WTC11 (cell line): ENCODE results near the gene CFAP90. TPM values are rescaled to one million over a fixed set of nuclear protein-coding genes. Genes with fewer than 3 reads are reported as not detected.

ENCODE experiments used
- ATAC-seq: fragments of 200-7000 bp; cut with Tn5 transposase; 2 replicates; pipeline ENCODE4 v1.10.0; 2021; ENCODE audit warnings: mild to moderate bottlenecking, moderate library complexity
- CTCF ChIA-PET: fragments of 300-600 bp; sonication (Branson Sonifier 250); formaldehyde crosslinking; loops from one replicate; lab custom pipeline; 2021; ENCODE audit warnings: antibody characterized with exemption; lab: Charles Lee
- POLR2A ChIA-PET: fragments of 350-600 bp; sonication (Branson Sonifier 250); formaldehyde crosslinking; loops from one replicate; lab custom pipeline; 2021; ENCODE audit warnings: antibody characterized with exemption; lab: Charles Lee
- DNase-seq: peaks from one replicate; pipeline ENCODE4 v3.0.0; 2021; ENCODE audit warnings: low spot score
- H3K27ac Mint-ChIP-seq: 2 replicates; pipeline ENCODE4 v1.8.0; 2021; ENCODE audit warnings: mixed read lengths
- H3K27me3 Mint-ChIP-seq: 2 replicates; pipeline ENCODE4 v1.8.0; 2021; ENCODE audit warnings: low read depth, mild to moderate bottlenecking, moderate library complexity, mixed read lengths
- H3K36me3 Mint-ChIP-seq: 2 replicates; pipeline ENCODE4 v1.8.0; 2021; ENCODE audit warnings: mixed read lengths
- H3K4me1 Mint-ChIP-seq: 2 replicates; pipeline ENCODE4 v1.8.0; 2022; ENCODE audit warnings: mixed read lengths
- H3K4me3 Mint-ChIP-seq: 2 replicates; pipeline ENCODE4 v1.8.0; 2021; ENCODE audit warnings: mild to moderate bottlenecking, moderate library complexity, mixed read lengths
- H3K9me3 Mint-ChIP-seq: 2 replicates; pipeline ENCODE4 v1.8.0; 2021; ENCODE audit warnings: mixed read lengths
- AR ChIP-seq: fragments of 250-450 bp; sonication (Bioruptor Pico); IDR thresholded peaks from 2 replicates; pipeline ENCODE4 v1.9.0; 2021; ENCODE audit warnings: mild to moderate bottlenecking
- ATF1 ChIP-seq: sonication (generic); formaldehyde crosslinking; IDR thresholded peaks from 2 replicates; pipeline ENCODE4 v1.8.1; 2023; ENCODE audit warnings: mild to moderate bottlenecking, moderate library complexity, missing genetic modification reagents
- ELF4 ChIP-seq: sonication (generic); formaldehyde crosslinking; IDR thresholded peaks from 2 replicates; pipeline ENCODE4 v1.8.1; 2022; ENCODE audit warnings: low read depth, mild to moderate bottlenecking, moderate library complexity, missing genetic modification reagents
- ERG ChIP-seq: fragments of 250-450 bp; sonication (Bioruptor Pico); IDR thresholded peaks from 2 replicates; pipeline ENCODE4 v1.8.0; 2021; ENCODE audit warnings: mild to moderate bottlenecking
- ETV6 ChIP-seq: sonication (generic); formaldehyde crosslinking; IDR thresholded peaks from 2 replicates; pipeline ENCODE4 v1.8.1; 2022; ENCODE audit warnings: mild to moderate bottlenecking, missing genetic modification reagents
- FOXK1 ChIP-seq: sonication (generic); formaldehyde crosslinking; IDR thresholded peaks from 2 replicates; pipeline ENCODE4 v1.8.0; 2022; ENCODE audit warnings: mild to moderate bottlenecking, moderate library complexity, missing genetic modification reagents
- GRHL2 ChIP-seq: fragments of 250-450 bp; sonication (Bioruptor Pico); IDR thresholded peaks from 2 replicates; pipeline ENCODE4 v1.8.0; 2022; ENCODE audit warnings: mild to moderate bottlenecking, moderate library complexity; ENCODE audit not compliant: insufficient replicate concordance, severe bottlenecking
- GTF2I ChIP-seq: fragments of 250-450 bp; sonication (Bioruptor Pico); conservative IDR thresholded peaks from 2 replicates; pipeline ENCODE4 v1.4.0; 2021; ENCODE audit warnings: mild to moderate bottlenecking
- HMGXB4 ChIP-seq: sonication (generic); formaldehyde crosslinking; IDR thresholded peaks from 2 replicates; pipeline ENCODE4 v1.8.1; 2023; ENCODE audit warnings: mild to moderate bottlenecking, moderate library complexity, missing genetic modification reagents
- JUN ChIP-seq: sonication (generic); formaldehyde crosslinking; IDR thresholded peaks from 2 replicates; pipeline ENCODE4 v1.8.0; 2023; ENCODE audit warnings: mild to moderate bottlenecking, missing genetic modification reagents
- NFATC4 ChIP-seq: fragments of 250-450 bp; sonication (Bioruptor Pico); IDR thresholded peaks from 2 replicates; pipeline ENCODE4 v1.9.0; 2021; ENCODE audit warnings: mild to moderate bottlenecking
- OVOL2 ChIP-seq: fragments of 250-450 bp; sonication (Bioruptor Pico); IDR thresholded peaks from 2 replicates; pipeline ENCODE4 v1.9.0; 2021; ENCODE audit warnings: mild to moderate bottlenecking, borderline replicate concordance
- SP1 ChIP-seq: sonication (generic); formaldehyde crosslinking; conservative IDR thresholded peaks from 2 replicates; pipeline ENCODE4 v1.8.1; 2022; ENCODE audit warnings: missing genetic modification reagents
- TCF7 ChIP-seq: sonication (generic); formaldehyde crosslinking; IDR thresholded peaks from 2 replicates; pipeline ENCODE4 v1.8.0; 2022; ENCODE audit warnings: mild to moderate bottlenecking, low read depth, missing genetic modification reagents, moderate library complexity
- ZBTB43 ChIP-seq: sonication (generic); formaldehyde crosslinking; IDR thresholded peaks from 2 replicates; pipeline ENCODE4 v1.8.1; 2023; ENCODE audit warnings: mild to moderate bottlenecking, missing genetic modification reagents
- ZMAT4 ChIP-seq: fragments of 250-450 bp; sonication (Bioruptor Pico); IDR thresholded peaks from 2 replicates; pipeline ENCODE4 v1.9.0; 2021; ENCODE audit warnings: mild to moderate bottlenecking
- ZNF138 ChIP-seq: sonication (generic); formaldehyde crosslinking; conservative IDR thresholded peaks from 2 replicates; pipeline ENCODE4 v1.8.1; 2022; ENCODE audit warnings: mild to moderate bottlenecking, moderate library complexity, missing genetic modification reagents
- ZNF425 ChIP-seq: fragments of 250-450 bp; sonication (Bioruptor Pico); conservative IDR thresholded peaks from 2 replicates; pipeline ENCODE4 v1.9.0; 2021; ENCODE audit warnings: mild to moderate bottlenecking
- total RNA-seq: library from RNA; stranded (reverse); gene quantifications from 3 replicates; pipeline ENCODE4 v1.2.3, GENCODE V29; 2021
- TF ChIP-seq, protein P1 (sequence below): sonication (generic); formaldehyde crosslinking; IDR thresholded peaks from 2 replicates; pipeline ENCODE4 v1.8.0; 2023; ENCODE audit warnings: missing genetic modification reagents
- TF ChIP-seq, protein P2 (sequence below): fragments of 250-450 bp; sonication (Bioruptor Pico); IDR thresholded peaks from 2 replicates; pipeline ENCODE4 v2.1.2; 2022; ENCODE audit warnings: mild to moderate bottlenecking, moderate library complexity

The CFAP90 gene
- total RNA-seq, 1 experiment from 2014 or later, result 0.33 TPM

DNA sequence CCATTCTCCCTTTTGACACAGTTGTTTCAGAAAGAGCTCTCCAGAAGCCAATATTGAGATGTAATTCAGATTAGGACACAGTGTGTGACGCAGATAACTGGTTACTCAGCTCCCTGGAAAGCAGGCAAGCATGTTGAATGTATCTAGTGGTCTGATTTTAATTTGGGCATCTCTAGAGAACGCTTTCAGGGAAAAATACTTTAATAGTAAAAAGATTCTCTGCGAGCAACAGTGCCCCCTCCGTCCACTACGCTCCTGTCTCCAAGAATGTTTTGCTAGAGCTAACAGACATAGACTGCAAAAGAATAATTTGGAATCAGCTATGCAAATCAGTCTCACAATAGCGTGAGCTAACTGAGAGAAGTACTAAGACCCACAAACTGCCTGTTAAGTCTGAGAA lies 23.3 kb downstream of the CFAP90 start:
- ATAC-seq, result no peak
- POLR2A ChIA-PET, result no interaction called here

More for the DNA sequence above, 23.3 kb downstream of the CFAP90 start:
- Mint-ChIP-seq H3K27me3 (peaks cover 1% of the 10 kb centered on the region), H3K4me1 (no peaks in the 10 kb centered on the region), H3K27ac (0 out of 2 replicates have a peak overlapping the region, but pooled peaks have one; percentile 32), H3K36me3 (peaks cover 36% of the 10 kb centered on the region), H3K9me3 (no peaks in the 10 kb centered on the region), H3K4me3 (no peak overlapping the region)
- TF ChIP-seq NFATC4 (CRISPR knock-in tag), result no peak
- no peak for TF ChIP-seq ELF4 (CRISPR knock-in tag)
- no peak for TF ChIP-seq ZMAT4 (CRISPR knock-in tag)
- TF ChIP-seq ZNF425 (CRISPR knock-in tag), result no peak
- TF ChIP-seq AR (CRISPR knock-in tag), result no peak
- TF ChIP-seq ZBTB43 (CRISPR knock-in tag), result no peak
- no peak for TF ChIP-seq HMGXB4 (CRISPR knock-in tag)
- no peak for TF ChIP-seq OVOL2 (CRISPR knock-in tag)
- TF ChIP-seq, protein P1, sequence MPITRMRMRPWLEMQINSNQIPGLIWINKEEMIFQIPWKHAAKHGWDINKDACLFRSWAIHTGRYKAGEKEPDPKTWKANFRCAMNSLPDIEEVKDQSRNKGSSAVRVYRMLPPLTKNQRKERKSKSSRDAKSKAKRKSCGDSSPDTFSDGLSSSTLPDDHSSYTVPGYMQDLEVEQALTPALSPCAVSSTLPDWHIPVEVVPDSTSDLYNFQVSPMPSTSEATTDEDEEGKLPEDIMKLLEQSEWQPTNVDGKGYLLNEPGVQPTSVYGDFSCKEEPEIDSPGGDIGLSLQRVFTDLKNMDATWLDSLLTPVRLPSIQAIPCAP (CRISPR knock-in tag), result no peak
- no peak for TF ChIP-seq ATF1 (CRISPR knock-in tag)
- no peak for TF ChIP-seq FOXK1 (CRISPR knock-in tag)
- TF ChIP-seq GRHL2, result no peak
- TF ChIP-seq ERG (CRISPR knock-in tag), result no peak
- no peak for TF ChIP-seq ZNF138 (CRISPR knock-in tag)
- no peak for TF ChIP-seq GTF2I
- TF ChIP-seq JUN (CRISPR knock-in tag), result no peak
- TF ChIP-seq TCF7 (CRISPR knock-in tag), result no peak
- TF ChIP-seq ETV6 (CRISPR knock-in tag), result no peak
- TF ChIP-seq SP1 (CRISPR knock-in tag), result no peak
- TF ChIP-seq, protein P2, sequence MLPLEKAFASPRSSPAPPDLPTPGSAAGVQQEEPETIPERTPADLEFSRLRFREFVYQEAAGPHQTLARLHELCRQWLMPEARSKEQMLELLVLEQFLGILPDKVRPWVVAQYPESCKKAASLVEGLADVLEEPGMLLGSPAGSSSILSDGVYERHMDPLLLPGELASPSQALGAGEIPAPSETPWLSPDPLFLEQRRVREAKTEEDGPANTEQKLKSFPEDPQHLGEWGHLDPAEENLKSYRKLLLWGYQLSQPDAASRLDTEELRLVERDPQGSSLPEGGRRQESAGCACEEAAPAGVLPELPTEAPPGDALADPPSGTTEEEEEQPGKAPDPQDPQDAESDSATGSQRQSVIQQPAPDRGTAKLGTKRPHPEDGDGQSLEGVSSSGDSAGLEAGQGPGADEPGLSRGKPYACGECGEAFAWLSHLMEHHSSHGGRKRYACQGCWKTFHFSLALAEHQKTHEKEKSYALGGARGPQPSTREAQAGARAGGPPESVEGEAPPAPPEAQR (CRISPR knock-in tag), result no peak
- CTCF ChIA-PET, result interaction anchor here (1.1 kb wide), 1 partner anchor 23 kb away, joined by 6 read pairs; the partner anchor contains the start of gene CFAP90
- no peak for DNase-seq
